ENCODE data around the gene FOXJ3.

GRCh38 chr1:42155362-42155761, 179.7 kb downstream of the FOXJ3 start:
- TF ChIP-seq ZNF274 (IDR thresholded peaks at IDR 0.05; ENCODE audit: low read depth, low read length): no peak
- TF ChIP-seq YY1 (IDR thresholded peaks at IDR 0.05; ENCODE audit: insufficient read depth, insufficient read length): no peak
